Globus pallidus (tissue), 1 donor: ENCODE measurements around the gene BTD.

ENCODE experiments used
- DNase-seq: peaks from one replicate; pipeline ENCODE4 v3.0.0-alpha.2; 2015; ENCODE audit warnings: low spot score

The BTD gene

DNA sequence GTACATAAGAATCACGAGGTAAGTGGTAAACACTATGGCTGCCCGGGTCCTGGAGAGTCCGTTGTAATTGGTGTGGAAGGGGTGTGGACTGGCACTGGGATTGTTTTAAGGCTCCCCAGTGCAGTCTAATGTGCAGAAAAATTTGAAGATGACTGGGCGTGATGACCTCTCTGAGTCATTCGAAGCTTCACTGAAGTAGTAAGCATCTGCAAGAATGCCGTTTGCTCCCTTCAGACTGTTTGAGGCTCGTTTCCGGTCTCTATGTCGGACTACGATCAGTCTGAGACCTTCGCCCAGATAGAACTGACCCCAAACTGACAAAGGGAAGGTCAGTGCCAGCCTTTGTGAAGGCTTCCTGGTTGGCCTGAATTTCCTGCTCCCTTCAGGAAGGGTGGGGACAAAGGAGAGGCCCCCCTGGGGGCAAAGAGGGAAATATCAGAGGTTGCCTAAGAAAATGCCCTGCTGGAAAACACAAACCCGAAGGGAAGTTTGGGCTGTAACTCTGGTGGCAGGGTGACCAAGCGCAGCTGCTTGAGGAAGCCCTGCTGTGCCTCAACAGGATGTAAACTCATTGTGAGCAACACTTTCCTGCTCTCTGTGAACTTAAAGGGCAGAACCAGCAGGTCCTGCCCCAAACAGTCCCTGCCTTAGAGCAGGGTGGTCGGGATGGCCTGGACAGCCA lies 34.6 kb downstream of the BTD start:
- no peak for DNase-seq

DNA sequence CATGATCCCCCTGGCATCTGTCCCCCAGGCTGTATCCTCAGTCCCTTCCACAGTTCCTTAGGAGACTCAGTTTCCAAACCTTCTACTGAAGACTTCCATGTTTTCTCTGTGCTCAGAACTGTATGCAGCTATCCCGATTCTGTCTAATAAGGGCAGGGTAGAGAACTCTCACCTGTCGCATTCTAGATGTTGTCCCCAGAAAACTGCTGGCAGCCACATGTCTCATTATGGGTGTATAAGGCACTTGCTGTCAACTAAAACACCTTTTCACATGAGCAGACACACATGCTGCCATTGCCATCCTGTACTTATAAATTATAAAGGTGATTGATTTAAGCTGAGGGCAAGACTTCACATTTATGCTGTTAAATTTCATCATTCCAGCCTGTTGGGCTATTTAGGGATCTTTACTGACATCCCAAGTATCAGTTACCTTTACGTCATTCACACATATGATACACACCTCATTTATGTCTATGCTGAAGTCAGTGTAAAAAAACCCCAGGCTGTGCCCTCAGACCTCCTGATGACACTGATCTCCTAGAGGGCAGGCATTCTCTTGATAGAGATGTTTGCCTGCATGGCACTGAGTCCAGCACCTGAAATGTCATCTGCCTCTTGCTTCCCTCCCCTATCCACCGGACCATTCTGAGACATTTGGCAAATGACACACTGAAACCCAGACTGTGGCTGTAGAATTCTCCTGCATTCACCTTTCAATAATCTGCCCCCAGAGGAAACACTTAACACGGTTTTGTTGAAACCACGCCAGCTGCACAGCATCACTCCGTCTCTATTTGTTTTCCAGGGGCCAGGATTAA lies 35.8 kb downstream of the BTD start:
- no peak for DNase-seq

DNA sequence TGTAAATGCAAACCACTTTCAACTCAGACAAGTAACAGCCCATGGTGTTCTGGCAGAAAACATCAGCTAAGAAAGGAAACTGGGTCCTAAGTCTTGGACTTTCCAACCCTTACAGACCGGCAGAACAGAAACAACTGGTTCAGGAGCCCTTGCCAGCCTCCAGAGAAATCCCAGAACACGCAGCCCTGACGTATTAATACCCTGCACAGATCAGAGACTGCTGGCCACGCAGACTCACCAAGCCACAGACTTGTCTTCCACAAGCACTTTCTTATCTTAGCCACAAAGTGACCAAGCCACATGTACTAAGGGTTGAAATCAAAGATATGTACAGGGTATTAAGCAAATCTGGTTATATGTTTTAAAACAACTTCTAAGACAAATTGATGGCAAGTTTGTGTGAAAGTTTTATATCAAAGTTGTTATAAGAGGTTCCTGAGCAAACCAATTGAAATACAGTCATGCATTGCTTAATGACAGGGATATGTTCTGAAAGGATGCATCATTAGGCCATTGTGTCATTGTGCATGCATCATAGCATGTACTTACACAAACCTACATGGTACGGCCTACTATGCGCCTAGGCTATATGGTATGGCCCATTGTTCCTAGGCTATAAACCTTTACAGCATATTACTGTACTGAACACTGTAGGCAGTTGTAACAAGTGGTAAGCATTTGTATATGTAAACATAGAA lies 36.8 kb downstream of the BTD start:
- DNase-seq = no peak

DNA sequence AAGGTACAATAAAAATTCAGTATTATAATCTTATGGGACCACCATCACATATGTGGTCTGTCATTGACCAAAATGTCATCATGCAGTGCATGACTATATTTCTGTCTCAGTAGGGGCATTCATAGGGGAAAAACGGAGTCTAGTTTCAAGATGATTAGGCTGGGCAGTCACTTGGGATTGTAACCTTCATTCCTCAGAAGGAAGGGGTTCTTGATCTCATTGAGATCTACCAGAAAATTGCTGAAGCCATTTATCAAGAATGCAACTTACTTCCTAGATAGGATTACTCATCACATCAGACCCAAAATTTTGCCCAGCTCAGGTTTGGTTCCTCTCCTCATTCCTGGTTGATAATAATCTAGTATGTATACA lies 37.3 kb downstream of the BTD start:
- no peak for DNase-seq

DNA sequence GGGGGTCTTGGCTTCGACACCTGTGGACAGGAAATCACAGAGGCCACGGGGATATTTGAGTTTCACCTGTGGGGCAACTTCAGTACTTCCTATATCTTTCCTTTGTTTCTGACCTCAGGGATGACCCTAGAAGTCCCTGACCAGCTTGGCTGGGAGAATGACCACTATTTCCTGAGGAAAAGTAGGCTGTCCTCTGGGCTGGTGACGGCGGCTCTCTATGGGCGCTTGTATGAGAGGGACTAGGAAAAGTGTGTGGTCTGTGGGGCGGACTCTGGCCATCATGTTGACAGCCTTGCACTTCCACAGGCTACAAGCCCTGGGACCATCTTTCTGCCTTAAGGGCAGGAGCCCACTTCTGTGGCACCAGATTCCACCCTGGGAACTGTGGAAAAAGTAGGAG lies 43.7 kb downstream of the BTD start:
- DNase-seq = no peak

DNA sequence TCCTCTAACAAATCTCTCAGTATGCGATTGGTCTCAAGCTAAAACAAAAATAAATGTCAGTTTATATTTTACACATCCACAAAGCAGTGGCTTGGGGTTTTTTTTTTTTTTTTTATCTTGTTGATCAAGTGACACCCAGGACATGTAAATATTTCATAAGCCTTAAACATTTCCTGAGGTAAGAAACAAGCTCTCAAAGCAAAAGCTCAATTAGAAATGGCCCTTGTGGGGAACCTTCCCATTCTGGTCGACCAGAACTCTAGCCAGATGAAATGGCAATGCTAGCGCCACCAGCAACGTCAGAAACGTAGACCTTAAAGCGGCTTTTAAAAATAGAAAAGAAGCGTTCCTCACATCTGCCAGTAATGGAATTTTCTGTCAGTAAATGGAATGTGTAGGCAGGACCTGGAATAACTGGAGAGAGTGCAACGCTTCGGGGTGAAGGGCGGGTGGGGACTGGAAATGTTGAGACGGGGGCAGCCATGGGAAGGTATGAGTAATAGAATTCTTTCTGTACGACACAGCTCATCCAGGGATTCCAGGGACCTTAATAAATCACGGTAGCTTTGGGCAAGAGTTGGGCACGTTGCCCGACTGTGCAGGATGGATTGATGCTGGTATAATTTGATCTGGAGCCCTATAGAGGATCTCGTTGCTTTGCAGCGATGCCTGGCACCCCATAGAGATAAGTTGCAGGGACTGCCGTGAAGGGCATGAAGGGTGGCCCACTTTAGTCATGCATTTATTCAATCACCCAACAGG lies 44.4 kb downstream of the BTD start:
- no peak for DNase-seq

DNA sequence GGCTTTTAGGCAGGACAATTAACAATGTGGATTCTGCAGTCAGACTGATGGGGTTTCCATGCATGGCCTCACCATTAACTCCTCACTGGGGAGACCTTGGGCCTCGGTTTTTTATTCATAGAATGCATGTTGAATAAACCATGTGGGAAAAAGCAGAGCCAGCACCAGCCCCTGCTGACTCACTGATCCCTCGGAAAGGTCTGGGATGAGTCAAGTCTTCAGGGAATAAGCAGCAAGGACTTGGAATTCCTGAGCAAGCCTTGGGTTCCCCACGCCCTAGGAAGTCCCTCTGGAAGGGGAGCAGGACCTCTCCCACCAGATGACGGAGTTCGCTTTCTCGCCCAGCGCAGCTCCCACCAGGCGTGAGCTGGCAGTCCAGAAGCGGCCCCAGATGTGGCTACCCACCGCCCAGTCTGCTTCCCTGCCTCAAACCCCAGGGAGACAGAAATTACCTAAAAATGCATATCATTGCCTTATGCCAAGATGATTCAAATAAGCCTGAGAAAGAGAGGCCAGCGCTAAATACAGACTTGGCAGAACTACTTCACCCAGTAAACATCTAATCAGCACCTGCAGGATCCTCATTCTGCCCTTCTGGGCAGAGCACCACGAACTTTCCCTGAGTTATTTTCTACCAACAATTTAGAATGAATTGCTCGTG lies 45.4 kb downstream of the BTD start:
- no peak for DNase-seq

DNA sequence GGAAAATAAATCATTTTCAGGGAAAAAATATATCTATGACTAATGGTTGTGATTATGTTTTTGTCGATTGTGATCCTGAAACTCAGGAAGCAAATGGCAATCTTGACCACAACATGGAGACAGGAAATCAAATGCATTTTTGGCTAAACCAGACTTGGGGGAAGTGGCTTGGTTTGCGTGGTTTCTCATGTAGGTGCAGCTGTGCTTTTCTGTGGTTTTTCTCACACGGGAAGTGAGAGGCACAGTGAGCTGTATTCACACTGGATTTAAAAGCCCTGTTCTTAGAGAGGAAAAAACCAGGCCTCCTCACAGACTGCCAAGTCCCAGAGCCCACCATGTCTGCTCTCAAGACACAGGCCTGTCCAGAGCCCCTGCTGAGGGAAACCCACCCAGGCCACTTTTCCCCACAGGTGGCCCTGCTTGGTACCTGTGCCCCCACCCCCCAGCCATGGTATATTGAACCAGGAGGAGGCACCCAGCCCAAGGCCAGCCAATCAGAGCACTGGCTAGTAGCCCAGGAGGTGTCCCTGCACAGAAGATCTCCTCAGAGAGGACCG lies 46.1 kb downstream of the BTD start:
- DNase-seq = no peak

DNA sequence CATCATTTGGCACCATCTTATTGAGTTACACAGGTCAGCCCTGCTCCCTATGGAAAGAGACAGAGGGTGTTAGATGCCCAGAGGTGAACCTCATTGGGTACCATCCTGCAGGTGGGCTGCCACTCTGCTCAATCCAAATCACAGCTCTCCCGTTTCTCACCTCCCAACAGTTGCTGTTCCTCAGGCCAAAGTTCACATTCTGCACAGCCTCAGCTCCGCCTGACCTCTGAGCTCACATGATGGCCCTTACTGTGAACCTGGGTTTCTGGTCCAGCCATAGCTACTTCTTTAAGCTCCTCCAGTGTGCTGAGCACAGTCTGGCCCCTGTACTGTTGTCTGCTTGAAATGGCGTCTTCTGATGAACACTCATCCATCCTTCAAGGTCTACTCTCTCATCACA lies 47.8 kb downstream of the BTD start:
- no peak for DNase-seq

DNA sequence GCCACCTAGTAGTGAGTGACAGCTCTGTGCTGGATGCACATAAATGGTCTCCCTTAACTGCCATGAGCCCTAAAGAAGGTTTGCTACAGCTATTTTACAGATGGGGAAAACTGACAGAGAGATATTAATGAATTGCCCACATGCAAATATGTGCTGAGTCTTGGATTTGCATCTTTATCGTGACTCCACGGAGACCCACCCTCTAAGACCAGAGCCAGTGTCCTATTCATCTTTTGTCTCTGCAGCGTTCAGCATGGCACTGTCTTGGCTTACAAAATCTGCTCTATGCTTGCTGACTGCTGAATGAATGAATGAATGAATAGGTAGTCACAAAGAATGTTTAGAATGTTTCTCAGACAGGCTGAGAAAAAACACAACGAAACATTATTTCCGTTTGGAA lies 48.3 kb downstream of the BTD start:
- DNase-seq = no peak

DNA sequence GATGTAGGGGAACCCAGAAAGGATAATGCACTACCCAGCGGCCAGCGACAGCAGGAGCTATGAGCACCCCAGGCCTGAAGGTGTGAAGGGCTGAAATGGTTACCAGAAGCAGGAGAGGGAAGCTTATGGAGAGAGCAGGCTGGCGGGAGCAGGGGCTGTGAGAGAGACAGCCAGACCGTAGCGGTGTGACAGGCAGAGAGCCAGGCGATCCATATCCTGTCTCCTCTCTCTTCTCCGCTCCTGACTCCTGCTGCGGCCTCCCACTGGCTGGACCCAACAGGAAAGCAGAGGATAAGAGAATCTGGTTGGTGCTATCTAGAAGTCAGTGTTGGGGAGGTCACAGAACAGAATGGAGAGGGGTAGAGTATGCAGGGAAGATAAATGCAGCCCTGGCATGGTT lies 49.9 kb downstream of the BTD start:
- DNase-seq = no peak

DNA sequence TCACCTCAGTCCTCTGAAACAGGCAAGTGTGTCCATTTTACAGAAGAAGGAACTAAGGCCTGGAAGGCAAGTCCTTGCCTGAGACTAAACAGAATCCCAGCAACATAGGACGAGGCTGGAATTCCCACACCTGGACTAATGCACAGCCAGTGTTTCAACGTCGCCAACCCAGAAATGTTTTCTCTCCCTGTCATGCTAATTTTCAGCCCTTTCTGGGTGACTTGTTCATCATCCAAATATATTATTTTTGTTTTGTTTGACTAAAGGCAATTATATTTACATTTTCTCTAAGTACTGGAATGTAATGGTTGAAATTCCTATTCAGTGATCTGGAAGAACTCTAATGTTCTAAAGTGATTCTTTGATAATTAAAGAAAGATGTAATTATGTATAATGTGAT lies 51.8 kb downstream of the BTD start:
- DNase-seq = no peak

DNA sequence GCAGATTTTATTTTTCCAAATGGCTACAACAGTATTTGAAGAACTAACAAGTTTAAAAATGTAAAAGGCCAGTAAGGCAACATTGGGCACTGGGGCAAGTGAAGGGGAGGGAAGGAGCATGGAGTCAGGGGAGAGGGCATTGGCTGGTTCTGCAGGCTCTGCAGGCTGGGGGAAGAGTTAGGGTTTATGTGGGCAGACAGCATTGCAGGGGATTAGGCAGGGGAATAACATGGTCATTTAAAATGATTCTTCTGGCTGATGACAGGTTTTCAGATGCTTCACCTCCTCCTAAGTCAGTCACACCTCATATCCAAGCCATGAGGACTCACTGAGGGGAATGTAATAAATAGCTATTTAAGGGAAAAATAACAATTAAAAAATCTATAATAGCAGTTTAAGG lies 52.6 kb downstream of the BTD start:
- no peak for DNase-seq

DNA sequence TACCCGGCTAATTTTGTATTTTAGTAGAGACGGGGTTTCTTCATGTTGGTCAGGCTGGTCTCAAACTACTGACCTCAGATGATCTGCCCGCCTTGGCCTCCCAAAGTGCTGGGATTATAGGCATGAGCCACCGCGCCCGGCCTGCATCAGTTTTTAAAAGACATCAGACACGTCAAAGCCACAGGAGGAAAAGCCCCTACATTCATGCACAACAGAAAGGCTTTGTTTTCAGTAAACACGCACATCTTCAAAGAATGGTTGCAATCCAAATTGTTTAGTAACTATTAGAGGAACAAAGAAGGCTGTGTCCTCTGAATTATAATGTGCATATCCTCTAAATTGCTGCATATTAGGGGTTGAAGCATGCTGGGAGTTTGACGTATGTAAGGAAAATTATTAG lies 53.3 kb downstream of the BTD start:
- DNase-seq = peak; percentile 93

DNA sequence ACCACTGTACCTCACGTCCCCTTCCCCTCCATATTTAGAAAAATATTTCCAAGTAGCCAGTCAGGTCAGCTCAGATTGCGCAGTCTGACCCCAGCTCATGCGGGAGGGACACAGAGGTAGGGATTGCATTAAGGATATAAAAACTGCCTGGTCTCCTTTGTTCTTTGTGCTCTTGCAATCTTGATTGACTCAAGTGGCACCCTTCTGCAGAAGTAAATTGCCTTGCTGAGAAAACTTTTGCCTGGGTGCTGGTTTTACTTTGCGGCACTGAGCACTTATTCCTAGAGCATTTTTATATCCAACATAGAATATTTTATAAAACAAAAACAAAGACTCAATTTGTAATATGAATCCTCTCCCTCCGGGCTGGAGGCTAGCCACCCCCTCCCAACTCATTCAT lies 54.8 kb downstream of the BTD start:
- no peak for DNase-seq

DNA sequence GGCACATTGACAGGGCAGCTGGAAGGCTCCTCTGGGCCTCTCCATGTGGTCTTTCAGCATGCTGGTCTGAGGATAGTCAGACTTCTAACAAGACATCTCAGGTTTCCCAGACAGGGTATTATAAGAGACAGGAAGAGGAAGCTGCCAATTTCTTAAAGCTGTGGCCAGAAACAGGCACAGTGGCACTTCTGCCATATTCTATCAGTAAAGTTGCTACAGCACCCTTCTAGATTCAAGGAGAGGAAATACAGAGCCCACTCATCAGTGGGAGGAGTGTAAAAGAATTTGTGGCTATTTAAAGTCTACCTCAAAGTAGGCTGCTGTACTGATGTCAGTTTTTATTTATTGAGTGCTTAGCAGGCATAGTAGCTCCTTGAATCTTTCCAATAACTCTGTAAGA lies 55.5 kb downstream of the BTD start:
- DNase-seq = no peak

DNA sequence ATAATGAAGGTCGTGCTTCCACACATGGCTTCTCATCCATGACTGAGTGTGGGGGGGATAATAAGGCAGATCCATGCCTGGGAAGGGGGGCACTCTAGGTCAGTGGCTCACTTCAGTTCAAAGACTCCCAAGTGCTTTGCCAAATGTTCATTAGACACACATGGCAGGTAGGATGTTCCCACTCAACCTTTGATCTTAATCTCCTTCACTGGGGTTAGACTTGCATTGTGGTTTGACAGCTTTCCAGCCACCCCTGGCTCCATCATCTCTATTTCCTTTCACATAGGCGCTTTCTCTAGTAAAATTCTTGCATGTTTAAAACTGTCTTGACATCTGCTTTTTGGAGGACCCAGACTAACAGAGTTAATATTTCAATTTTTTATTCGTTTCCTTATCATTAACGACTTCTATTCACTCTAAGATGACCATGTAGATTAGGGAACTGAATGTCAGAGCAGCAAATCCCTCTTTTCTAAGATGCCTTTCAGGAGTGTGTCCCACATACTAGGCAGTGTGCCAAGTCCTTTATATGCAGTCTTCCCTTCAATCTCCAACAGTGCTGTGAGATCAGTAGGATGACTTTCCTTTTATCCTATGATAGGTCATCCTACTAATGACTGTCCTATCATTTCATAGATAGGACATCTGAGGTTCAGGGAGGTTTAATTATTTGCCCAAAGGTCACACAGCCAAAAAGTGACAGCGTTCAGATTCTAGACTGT lies 57.9 kb downstream of the BTD start:
- no peak for DNase-seq

DNA sequence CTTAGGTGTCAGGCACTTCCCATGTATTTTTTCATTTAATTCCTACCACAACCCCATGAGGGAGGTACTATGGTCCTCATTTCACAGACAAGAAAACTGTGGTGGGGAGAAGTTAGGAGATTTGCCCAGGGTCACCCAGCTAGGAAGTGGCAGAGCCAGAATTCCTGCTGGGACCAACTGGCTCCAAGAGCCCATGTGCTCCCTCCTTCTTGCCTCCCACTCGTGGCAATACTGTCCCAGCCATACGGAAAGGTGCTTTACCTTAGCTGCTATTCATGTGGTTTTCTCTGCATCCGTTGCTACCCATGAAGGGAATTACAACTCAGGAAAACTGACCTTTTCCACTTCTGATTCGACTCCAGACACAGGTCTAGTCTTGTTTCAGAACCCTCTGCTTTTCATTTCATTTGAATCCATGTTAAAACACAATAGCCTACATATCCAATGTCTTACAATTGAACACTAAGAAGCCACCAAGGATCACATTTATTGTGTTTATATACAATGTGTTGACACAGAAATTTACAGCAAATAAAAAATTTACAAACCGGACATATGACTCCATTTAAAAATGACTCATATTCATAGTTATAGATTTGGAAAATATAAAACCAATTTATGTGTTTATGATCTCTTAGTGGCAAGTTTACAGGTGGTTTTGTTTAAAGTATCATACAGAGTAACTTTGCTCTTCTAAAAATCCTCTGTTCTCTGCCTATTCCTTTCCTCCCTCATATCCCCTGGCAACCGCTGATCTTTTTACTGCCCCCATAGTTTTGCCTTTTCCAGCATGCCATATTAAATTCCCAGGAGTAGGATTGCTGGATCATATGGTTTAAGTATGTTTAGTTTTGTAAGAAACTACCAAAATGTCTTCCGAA lies 58.8 kb downstream of the BTD start:
- DNase-seq = no peak

DNA sequence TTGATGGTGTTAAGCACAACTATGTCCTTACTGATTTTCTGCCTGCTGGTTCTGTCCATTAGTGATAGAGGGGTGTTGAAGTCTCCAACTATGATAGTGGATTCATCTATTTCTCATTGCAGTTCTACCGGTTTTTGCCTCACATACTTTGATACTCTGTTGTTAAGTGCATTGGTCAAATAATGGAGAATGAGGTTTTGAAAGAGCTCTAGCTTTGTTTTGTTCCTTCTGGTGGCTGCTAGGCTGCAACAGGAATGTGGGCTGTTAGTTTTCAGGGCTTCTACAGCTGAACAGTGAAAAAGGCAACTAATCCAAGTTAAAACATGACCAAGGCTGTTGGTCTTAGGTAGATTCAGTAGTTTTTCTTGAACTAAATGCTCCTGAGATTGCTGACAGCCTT lies 62.6 kb downstream of the BTD start:
- DNase-seq = no peak
